ENCODE data around the gene TMIGD3.

TMIGD3 gene

DNA sequence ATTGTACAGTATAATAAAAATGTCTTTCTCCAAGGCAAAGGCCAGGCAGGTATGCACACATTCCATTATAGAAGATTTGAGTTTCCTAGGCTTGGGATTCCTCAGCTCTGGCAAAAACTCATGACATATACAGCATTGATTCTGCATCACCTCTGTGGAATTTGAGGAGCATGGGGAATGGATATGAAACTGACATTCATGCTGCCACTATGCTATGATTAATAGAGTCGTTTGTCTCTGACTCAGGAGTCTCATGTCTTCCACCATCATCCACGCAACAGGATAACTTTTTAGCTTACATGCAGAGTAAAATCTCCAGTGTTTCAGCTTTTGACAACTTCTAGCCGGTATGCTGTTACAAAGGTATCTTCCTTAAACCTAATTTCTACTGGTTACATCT lies 49.8 kb upstream of the TMIGD3 start:
- no peak overlapping the region for H3K27ac ChIP-seq (ENCODE audit: extremely low read depth, low read depth, low read length)
- POLR2A ChIA-PET, result interaction anchor here (0.6 kb wide), 1 partner anchor 194 kb away, joined by 4 read pairs; no protein-coding TSS in a partner anchor

More for the DNA sequence above, 49.8 kb upstream of the TMIGD3 start:
- H3K9me3 ChIP-seq (ENCODE audit: control insufficient read depth, insufficient read depth, low read depth, low read length), result no peaks in the 10 kb centered on the region
- H3K36me3 ChIP-seq (ENCODE audit: control insufficient read depth in 2 of 2, insufficient read depth in 1 of 2, low read length in 2 of 2), result no peaks in the 10 kb centered on the region
- H3K4me1 ChIP-seq (ENCODE audit: control insufficient read depth, insufficient read depth, low read length), result no peaks in the 10 kb centered on the region
- no peak overlapping the region for H3K4me3 ChIP-seq (ENCODE audit: low read depth, low read length)
- CTCF ChIA-PET, result interaction anchor here (0.5 to 0.7 kb wide), 2 partner anchors 43 to 67 kb away, joined by 3 read pairs; no protein-coding TSS in a partner anchor
- TF ChIP-seq KLF9 (tag by site-specific recombination; IDR thresholded peaks at IDR 0.05; ENCODE audit: low read depth) (no peak), ZNF184 (tag by site-specific recombination; IDR thresholded peaks at IDR 0.05) (no peak), HIC1 (tag by site-specific recombination; IDR thresholded peaks at IDR 0.05) (no peak), ZNF629 (tag by site-specific recombination; IDR thresholded peaks at IDR 0.05) (no peak), SCRT2 (tag by site-specific recombination; IDR thresholded peaks at IDR 0.05) (no peak), ZNF18 (tag by site-specific recombination; IDR thresholded peaks at IDR 0.05) (no peak), IKZF3 (tag by site-specific recombination; IDR thresholded peaks at IDR 0.05) (no peak), ZNF138 (tag by site-specific recombination; IDR thresholded peaks at IDR 0.05; ENCODE audit: borderline replicate concordance) (no peak), ZNF169 (tag by site-specific recombination; IDR thresholded peaks at IDR 0.05) (no peak)
- TF ChIP-seq, protein P1, sequence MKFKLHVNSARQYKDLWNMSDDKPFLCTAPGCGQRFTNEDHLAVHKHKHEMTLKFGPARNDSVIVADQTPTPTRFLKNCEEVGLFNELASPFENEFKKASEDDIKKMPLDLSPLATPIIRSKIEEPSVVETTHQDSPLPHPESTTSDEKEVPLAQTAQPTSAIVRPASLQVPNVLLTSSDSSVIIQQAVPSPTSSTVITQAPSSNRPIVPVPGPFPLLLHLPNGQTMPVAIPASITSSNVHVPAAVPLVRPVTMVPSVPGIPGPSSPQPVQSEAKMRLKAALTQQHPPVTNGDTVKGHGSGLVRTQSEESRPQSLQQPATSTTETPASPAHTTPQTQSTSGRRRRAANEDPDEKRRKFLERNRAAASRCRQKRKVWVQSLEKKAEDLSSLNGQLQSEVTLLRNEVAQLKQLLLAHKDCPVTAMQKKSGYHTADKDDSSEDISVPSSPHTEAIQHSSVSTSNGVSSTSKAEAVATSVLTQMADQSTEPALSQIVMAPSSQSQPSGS (tag by site-specific recombination; IDR thresholded peaks at IDR 0.05; ENCODE audit: low read depth), result no peak
- TF ChIP-seq, protein P2, sequence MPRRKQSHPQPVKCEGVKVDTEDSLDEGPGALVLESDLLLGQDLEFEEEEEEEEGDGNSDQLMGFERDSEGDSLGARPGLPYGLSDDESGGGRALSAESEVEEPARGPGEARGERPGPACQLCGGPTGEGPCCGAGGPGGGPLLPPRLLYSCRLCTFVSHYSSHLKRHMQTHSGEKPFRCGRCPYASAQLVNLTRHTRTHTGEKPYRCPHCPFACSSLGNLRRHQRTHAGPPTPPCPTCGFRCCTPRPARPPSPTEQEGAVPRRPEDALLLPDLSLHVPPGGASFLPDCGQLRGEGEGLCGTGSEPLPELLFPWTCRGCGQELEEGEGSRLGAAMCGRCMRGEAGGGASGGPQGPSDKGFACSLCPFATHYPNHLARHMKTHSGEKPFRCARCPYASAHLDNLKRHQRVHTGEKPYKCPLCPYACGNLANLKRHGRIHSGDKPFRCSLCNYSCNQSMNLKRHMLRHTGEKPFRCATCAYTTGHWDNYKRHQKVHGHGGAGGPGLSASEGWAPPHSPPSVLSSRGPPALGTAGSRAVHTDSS (tag by site-specific recombination; IDR thresholded peaks at IDR 0.05), result no peak
- TF ChIP-seq, protein P3, sequence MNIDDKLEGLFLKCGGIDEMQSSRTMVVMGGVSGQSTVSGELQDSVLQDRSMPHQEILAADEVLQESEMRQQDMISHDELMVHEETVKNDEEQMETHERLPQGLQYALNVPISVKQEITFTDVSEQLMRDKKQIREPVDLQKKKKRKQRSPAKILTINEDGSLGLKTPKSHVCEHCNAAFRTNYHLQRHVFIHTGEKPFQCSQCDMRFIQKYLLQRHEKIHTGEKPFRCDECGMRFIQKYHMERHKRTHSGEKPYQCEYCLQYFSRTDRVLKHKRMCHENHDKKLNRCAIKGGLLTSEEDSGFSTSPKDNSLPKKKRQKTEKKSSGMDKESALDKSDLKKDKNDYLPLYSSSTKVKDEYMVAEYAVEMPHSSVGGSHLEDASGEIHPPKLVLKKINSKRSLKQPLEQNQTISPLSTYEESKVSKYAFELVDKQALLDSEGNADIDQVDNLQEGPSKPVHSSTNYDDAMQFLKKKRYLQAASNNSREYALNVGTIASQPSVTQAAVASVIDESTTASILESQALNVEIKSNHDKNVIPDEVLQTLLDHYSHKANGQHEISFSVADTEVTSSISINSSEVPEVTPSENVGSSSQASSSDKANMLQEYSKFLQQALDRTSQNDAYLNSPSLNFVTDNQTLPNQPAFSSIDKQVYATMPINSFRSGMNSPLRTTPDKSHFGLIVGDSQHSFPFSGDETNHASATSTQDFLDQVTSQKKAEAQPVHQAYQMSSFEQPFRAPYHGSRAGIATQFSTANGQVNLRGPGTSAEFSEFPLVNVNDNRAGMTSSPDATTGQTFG (tag by site-specific recombination; IDR thresholded peaks at IDR 0.05; ENCODE audit: borderline replicate concordance), result no peak
- TF ChIP-seq, protein P4, sequence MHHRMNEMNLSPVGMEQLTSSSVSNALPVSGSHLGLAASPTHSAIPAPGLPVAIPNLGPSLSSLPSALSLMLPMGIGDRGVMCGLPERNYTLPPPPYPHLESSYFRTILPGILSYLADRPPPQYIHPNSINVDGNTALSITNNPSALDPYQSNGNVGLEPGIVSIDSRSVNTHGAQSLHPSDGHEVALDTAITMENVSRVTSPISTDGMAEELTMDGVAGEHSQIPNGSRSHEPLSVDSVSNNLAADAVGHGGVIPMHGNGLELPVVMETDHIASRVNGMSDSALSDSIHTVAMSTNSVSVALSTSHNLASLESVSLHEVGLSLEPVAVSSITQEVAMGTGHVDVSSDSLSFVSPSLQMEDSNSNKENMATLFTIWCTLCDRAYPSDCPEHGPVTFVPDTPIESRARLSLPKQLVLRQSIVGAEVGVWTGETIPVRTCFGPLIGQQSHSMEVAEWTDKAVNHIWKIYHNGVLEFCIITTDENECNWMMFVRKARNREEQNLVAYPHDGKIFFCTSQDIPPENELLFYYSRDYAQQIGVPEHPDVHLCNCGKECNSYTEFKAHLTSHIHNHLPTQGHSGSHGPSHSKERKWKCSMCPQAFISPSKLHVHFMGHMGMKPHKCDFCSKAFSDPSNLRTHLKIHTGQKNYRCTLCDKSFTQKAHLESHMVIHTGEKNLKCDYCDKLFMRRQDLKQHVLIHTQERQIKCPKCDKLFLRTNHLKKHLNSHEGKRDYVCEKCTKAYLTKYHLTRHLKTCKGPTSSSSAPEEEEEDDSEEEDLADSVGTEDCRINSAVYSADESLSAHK (tag by site-specific recombination; IDR thresholded peaks at IDR 0.05), result no peak

All from HEK293 (cell line).